KG1 (cell line): ENCODE data around the gene ITGA7.

ENCODE experiments used
- DNase-seq: peaks from one replicate; lab custom pipeline; 2025; lab: John Stamatoyannopoulos, UW

The ITGA7 gene

DNA sequence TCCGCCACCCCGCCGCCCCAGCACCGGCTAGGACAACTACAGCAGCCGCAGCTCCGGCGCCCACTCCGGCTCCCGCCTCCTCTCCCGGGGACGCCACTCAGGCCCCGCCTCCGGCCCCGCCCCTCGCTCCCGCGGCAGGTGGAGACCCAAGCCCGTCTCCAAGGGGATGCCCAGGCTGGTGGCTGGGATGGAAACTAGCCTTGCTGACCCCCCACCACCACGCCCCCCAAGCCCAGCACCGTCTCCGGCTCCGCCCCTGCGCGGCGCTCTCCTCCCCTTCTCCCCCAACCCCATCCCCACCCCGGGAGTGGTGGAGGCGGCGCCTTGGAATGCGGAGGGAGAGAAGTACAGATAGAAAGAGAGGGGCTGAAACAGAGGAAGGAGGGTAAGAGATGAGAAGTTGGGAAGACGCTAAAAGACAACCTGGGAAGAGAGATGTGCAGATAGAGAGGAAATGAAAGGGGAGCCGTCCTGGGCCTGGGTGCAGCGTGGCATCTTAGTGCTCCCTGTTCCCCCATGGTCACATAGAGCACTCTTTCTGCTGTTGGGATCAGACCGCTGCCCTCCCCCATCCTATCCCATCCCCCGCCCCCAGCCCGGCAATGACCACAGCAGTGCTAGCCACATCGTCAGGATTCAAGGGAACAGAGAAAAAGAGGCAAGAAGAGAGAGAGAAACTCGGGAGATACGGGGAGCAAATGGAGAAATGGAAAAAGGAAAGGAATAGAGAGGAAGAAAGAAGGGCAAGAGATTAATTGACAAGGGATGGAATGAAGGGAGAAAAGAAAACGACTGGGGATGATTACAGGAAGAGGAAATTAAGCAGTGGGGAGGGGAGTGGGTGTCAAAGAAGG is at the start of gene ITGA7:
TSS of gene ITGA7 (minus strand) at position 64 of the 854 bp plus-strand sequence. CDS start 222 bp downstream, outside the sequence.
- DNase-seq: no peak

DNA sequence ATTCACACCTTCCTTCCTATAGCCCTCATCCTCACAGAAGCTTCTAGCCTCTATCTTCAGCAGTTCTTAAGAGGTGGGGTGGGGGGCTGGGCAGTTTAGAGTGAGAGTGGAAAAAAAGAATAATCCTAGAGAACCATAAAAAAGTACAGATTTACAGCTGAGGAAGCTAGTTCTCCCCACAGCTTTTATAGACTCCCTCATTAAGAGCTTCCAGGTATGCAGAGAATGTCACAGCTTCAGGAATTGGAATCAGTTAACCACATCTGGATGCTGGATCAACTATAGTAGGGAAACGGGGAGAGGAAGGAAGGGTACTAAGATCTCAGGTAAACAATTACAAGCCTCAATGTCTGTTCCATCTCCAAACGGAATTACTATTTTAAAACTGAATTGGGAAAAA is 47.5 kb upstream of the ITGA7 start:
- no peak for DNase-seq

GRCh38 chr12:55748230-55748993 is 40.7 kb upstream of the ITGA7 start:
- no peak for DNase-seq

DNA sequence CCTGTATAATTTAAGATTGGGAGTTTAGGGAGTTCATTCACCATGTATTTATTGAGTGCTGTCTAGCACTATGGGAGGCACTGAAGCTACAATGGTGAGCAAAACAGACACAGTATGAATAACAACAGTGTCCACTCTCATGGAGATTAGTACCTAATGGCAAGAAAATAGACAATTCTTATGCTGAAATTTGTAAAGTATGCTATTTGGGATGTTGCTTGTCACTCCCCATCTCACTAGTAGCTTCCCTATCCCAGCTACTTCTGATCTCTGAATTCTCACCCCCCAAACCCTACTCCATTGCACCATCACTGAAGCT is 39.2 kb upstream of the ITGA7 start:
- no peak for DNase-seq

DNA sequence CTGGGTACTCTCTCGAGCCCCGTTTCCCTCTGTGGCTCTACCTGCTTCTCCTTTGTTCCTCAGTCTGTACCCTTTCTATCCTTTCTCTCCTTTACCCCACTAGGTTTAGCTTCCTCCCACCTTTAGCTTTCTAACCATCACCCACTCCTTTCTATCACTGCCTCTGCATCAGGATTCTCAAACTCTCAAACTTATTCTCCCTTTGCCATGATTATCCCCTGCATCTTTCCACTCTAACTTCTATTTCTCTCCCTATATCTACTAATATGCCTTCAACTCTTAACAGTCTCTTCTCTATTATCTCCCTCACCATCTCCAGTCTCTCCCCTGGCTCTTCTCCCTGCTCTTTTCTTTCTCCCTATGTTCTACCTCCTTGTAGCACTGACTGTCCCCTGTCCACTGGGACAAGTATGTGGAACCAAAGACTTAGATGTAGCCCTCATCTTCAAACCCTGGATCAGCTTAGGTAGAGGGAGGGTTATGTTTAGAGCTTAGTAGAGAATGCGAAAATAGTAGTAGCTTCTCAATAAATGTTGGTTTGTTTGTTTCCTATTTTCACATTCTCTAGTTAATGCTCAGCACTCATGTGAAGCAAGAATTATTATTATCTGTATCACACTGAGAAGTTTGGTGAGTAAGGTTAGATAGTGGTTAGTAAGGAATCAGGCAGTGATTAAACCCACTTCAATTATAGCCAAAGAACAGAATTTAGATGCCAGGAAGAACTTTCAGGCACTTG is 38.6 kb upstream of the ITGA7 start:
- no peak for DNase-seq

DNA sequence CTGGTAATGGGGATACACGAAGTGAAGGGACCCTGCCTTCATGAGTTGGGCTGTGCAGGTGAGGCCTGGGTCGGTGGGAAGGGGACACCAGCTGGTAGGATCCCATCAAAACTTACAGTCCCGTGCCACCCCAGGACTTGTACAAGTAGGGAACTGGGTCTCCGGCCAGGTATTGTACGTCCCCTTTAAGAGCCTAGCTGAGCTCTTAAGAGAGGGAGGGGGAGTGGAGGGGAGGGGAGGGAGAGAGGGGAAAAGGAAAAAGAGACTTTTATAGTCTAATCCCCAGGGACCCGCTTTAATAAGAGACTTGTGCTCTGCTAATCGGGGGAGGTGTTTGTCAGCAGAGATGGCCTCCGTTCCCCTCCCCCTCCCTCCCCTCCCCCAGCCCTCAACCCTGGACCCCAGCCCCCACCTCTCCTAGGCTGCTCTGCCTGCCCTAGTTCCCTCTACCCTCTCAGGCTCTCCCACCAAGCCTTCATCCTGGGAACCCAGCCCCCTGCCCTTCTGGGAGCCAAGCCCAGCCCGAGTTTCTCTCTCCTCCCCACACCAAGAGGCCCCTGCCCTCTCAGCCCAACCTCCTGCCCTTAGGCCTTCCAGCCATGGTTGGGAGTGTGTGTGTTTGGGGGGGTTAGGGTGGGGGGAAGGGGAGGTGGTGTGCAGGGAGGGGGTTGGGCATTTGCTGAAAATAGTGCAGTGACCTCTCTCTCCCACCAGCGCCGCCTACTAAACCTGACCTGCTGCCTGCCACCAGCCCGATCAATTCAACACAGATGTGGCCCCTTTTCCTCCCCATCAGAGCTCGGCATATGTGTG is 37.9 kb upstream of the ITGA7 start:
- DNase-seq: no peak

GRCh38 chr12:55744340-55745030 is 36.8 kb upstream of the ITGA7 start:
- DNase-seq: no peak

GRCh38 chr12:55743406-55744339 is 36.0 kb upstream of the ITGA7 start:
- no peak for DNase-seq

- no peak for DNase-seq
Observed at GRCh38 chr12:55742719-55743405, 35.2 kb upstream of the ITGA7 start, which contains the start of gene GDF11. TSS of gene GDF11 (plus strand) at chr12:55743122. CDS start at chr12:55743317, 195 bp downstream.

GRCh38 chr12:55741931-55742680 is 34.4 kb upstream of the ITGA7 start:
- DNase-seq: no peak

DNA sequence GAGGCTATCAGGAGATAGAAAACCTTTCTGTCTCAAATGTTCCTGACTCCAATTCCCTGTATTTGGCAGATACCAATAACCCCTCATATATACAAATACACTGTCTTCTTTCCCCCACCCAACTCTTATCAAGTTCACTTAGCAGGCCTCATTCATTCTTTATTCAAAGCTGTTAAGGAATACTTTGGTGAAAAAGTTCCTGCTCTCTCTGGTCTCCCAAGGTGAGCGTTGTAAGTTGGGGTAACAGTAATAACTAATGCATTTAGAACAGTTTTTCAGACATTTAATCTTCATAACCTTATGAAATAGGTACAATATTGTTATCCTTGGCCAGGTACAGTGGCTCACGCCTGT is 31.3 kb upstream of the ITGA7 start:
- no peak for DNase-seq

GRCh38 chr12:55738123-55739024 is 30.7 kb upstream of the ITGA7 start:
- peak; percentile 60 for DNase-seq

DNA sequence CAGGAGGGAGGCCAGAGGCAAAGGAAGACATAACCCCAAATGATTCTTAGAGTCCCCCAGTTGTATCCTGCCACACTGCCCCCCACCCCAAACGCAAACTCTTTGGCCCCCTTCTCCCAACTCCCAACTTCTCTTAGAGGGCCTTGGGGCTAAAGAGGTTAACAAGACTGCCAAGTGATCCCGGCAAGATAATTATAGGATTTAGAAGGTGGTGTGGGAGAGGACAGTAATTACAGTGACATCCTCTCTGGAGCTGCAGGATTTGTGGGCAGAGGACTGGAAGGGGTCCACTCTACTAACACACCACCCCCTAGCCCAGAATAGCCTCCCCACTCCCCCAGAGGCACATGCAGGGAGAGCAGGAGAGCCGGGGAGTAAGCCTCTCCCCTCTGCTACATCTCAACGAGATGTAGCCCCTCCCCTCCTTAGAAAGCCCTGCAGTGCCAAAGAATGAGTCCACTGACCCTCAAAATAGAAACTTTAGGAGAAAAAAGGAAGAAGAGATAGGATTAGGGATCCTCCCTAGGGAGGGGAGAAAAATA is 29.9 kb upstream of the ITGA7 start:
- DNase-seq: no peak

GRCh38 chr12:55736780-55737580 is 29.3 kb upstream of the ITGA7 start:
- DNase-seq: peak; percentile 29

GRCh38 chr12:55736076-55736475 is 28.4 kb upstream of the ITGA7 start:
- no peak for DNase-seq

- no peak for DNase-seq
Observed at GRCh38 chr12:55734595-55734994, 26.9 kb upstream of the ITGA7 start.
